Measurements from ENCODE around the gene BAZ2B. TPM values are rescaled to one million over a fixed set of nuclear protein-coding genes. Genes with fewer than 3 reads are reported as not detected.

BAZ2B gene
- total and polyA plus RNA-seq, 9 of the 15 experiments (the other 6 are each of a cell fraction or from before 2014, with no cell fraction given) = 7.5 to 38.6 (median 19.8) TPM

DNA sequence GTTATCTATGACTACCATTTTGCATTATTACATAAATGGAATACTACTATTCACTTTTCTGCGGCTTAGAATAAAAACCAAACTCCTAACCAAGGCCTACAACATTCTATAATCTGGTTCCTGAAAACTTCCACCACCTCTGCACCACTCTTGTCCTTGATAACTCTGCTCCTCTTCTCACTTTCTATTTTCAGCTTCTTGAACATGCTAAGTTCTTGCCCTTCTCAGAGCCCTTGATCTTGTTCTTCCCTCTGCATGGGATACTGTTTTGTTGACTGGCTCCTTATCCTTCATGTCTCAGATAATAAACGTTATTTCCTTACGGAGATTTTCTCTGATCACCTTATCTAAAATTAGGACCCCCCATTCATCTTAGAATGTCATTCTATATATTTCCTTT lies 264.4 kb downstream of the BAZ2B start:
- Histone ChIP-seq H3K79me2 (ENCODE audit: control insufficient read depth, insufficient read depth, low read length) (no peaks in the 10 kb centered on the region), H3K36me3 (ENCODE audit: control insufficient read depth, insufficient read depth, low read length) (peaks cover 3% of the 10 kb centered on the region; the same call in 1 of the 3 replicates), H3K4me3 (no peak overlapping the region), H3K9me1 (ENCODE audit: control insufficient read depth, insufficient read depth, low read length) (no peaks in the 10 kb centered on the region), H3K27ac (ENCODE audit: extremely low read depth, low read depth, low read length) (no peak overlapping the region), H2AFZ (ENCODE audit: low read depth, low read length) (no peak overlapping the region), H3K4me1 (replicated peaks in 1 of 2; ENCODE audit: control insufficient read depth in 2 of 2, insufficient read depth in 2 of 2, low read length in 2 of 2) (peaks cover 0 to 7% of the 10 kb centered on the region in 2 experiments; a peak in 3 of 5 replicates), H3K9ac (ENCODE audit: insufficient read depth in 1 of 2, low read depth in 2 of 2, low read length in 2 of 2) (no peak overlapping the region), H4K20me1 (replicated peaks; ENCODE audit: control insufficient read depth, insufficient read depth, low read length) (no peaks in the 10 kb centered on the region), H3K9me3 (replicated peaks; ENCODE audit: control insufficient read depth, insufficient read depth, low read depth, low read length) (no peaks in the 10 kb centered on the region), H3K27me3 (ENCODE audit: control insufficient read depth in 2 of 2, insufficient read depth in 2 of 2, low read length in 2 of 2) (no peaks in the 10 kb centered on the region), H3K4me2 (ENCODE audit: insufficient read depth, low read length) (no peak overlapping the region)
- no TSS peak for BruUV-seq (replicated peaks)
- no peak for TF ChIP-seq YBX1 (IDR thresholded peaks at IDR 0.05)
- no peak for TF ChIP-seq FIP1L1 (IDR thresholded peaks at IDR 0.05; ENCODE audit: low read depth, low read length, poor library complexity, severe bottlenecking)
- no peak for TF ChIP-seq SOX6 (IDR thresholded peaks at IDR 0.05)
- no peak for TF ChIP-seq GTF2F1 (IDR thresholded peaks at IDR 0.05; ENCODE audit: low read depth, low read length)
- TF ChIP-seq MYBL2 (IDR thresholded peaks at IDR 0.05; ENCODE audit: low read depth) = no peak
- TF ChIP-seq MYBL2 (CRISPR knock-in tag; IDR thresholded peaks at IDR 0.05; ENCODE audit: borderline replicate concordance) = no peak
- DNase-seq (ENCODE audit: extremely low read depth in 1 of 4, low spot score in 3 of 4) (no peak), FAIRE-seq (no peak), ATAC-seq (no peak)
- intact Hi-C loops (cut with micrococcal nuclease) = no loop called here
- in situ Hi-C loops (cut with MboI) = no loop called here
- ChIA-PET POLR2A (no interaction called here), CTCF (ENCODE audit: low intra/inter-chr PET ratio) (no interaction called here)
- WGBS (ENCODE audit: insufficient coverage, low coverage, missing lambda C conversion rate) = 33% methylated on average over 3 of the region's 3 CpGs

Measured in K562 (cell line).